Thymus (tissue), 11 donors: Measurements from ENCODE around the gene RERE. TPM values are rescaled to one million over a fixed set of nuclear protein-coding genes. Genes with fewer than 3 reads are reported as not detected.
"Not testable (repeated sequence)": the region's sequence is repeated elsewhere in the genome, so short reads cannot be mapped to it uniquely, and the experiment has no call there.

Experiments used
- DNase-seq, 9 donors: peaks; one replicate each; pipeline ENCODE4 v3.0.0-alpha.2; 2013; ENCODE audit warnings: low spot score in 9 of 9, low read depth in 6 of 9, missing footprints in 1 of 9
- H3K27ac ChIP-seq, 2 donors: one replicate each; pipeline ENCODE4 v1.5.1; 2013; ENCODE audit warnings: control low read depth in 1 of 2, low read depth in 1 of 2, low read length in 1 of 2, mild to moderate bottlenecking in 1 of 2, moderate library complexity in 1 of 2
- H3K27me3 ChIP-seq, 2 donors: one replicate each; pipeline ENCODE4 v1.5.1; 2013; ENCODE audit warnings: low read length in 1 of 2; ENCODE audit not compliant: control insufficient read depth in 2 of 2, insufficient read depth in 1 of 2
- H3K36me3 ChIP-seq, 2 donors: one replicate each; pipeline ENCODE4 v1.5.1; 2013; ENCODE audit warnings: low read length in 1 of 2, mild to moderate bottlenecking in 1 of 2, moderate library complexity in 1 of 2; ENCODE audit not compliant: control insufficient read depth in 2 of 2, insufficient read depth in 2 of 2
- H3K4me1 ChIP-seq, 2 donors: one replicate each; pipeline ENCODE4 v1.5.1; 2013; ENCODE audit warnings: low read length in 2 of 2; ENCODE audit not compliant: control insufficient read depth in 2 of 2, insufficient read depth in 2 of 2
- H3K4me3 ChIP-seq, 2 donors: one replicate each; pipeline ENCODE4 v1.5.1; 2013; ENCODE audit warnings: low read length in 2 of 2, control low read depth in 1 of 2, mild to moderate bottlenecking in 1 of 2
- H3K9me3 ChIP-seq, 2 donors: one replicate each; pipeline ENCODE4 v1.5.1; 2013; ENCODE audit warnings: low read length in 1 of 2, mild to moderate bottlenecking in 1 of 2; ENCODE audit not compliant: control insufficient read depth in 2 of 2, insufficient read depth in 1 of 2
- WGBS: extraction: QIAGEN DNeasy Blood & Tissue Kit; methylation state at CpG from one replicate; pipeline ENCODE4 v1.1.7; 2013; 5-methylcytosine and 5-hydroxymethylcytosine counted together
- polyA plus RNA-seq: library from polyadenylated mRNA; stranded (reverse); fragments of 200-250 nt; gene quantifications from one replicate; pipeline ENCODE4 v1.2.3, GENCODE V29; 2013
- total RNA-seq: library from RNA; stranded (reverse); fragments of 120-200 nt; gene quantifications from one replicate; pipeline ENCODE4 v1.2.4, GENCODE V29; 2013
- donor health status: healthy.

RERE gene
- total and polyA plus RNA-seq, 2 donors, result 22.9 to 37.7 TPM

DNA sequence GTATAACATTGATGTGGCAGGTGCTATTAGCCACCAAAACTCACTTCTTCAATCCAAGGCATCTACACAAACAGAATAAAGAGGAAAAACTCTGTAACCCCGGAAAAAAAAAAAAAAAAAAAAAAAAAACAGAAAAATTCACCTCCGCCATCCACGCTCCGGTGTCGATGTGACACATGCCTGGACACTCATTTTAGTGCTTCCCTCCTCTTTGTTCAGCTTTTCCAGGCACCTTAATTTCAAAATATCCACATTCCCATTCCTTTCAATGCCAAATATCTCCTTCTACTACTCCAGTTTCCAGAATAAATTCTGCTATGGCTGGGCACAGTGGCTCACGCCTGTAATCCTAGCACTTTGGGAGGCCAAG is 5.8 kb upstream of the RERE start:
- peaks cover 0 to 5% of the 10 kb centered on the region in 2 donors for H3K4me1 ChIP-seq
- no peaks in the 10 kb centered on the region for H3K27me3 ChIP-seq
- no peak overlapping the region for H3K27ac ChIP-seq
- no peaks in the 10 kb centered on the region for H3K36me3 ChIP-seq
- DNase-seq, result no peak
- WGBS, result 91% methylated on average over 6 of the region's 6 CpGs
- H3K9me3 ChIP-seq, result no peaks in the 10 kb centered on the region
- H3K4me3 ChIP-seq, result no peak overlapping the region

DNA sequence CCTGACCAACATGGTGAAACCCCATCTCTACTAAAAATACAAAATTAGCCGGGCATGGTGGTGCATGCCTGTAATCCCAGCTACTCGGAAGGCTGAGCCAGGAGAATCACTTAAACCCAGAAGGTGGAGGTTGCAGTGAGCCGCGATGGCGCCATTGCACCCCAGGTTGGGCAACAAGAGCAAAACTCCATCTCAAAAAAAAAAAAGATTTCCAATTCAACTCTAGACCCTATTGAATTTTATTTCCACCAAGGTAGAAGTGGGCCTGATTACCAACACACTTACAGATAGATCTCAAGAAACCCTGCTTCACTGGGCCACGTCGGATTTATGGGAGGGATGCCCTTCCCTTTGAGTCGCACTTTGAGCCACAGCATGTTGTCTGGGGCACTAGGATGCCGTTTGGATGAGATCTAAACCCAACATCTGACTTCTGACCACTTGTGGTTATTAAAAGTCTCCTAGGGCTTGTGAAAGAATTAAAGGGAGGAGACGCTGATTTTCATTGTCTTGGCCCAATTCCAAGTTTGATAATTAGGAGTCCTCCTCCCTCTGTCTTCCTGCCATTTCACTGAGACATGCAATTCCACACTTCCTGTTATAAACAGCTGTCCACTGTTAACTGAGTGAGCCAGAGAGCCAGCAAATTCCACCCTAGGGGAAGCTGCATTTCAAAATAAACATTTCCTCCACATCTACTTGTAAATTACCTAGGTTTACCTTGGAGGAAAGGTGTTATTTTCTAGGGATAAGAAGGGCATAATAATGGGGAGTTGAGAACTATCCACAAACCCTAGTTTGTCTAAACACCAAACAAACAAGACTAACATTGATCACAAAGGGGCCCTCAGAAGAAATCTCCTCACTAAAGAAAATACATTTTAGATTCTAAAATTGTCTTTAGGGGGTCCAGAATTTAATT is 5.2 kb upstream of the RERE start:
- Histone ChIP-seq H3K27me3 (no peaks in the 10 kb centered on the region), H3K4me3 (no peak overlapping the region), H3K9me3 (no peaks in the 10 kb centered on the region), H3K36me3 (no peaks in the 10 kb centered on the region), H3K4me1 (peaks cover 0 to 5% of the 10 kb centered on the region in 2 donors), H3K27ac (peak overlapping the region; percentile 61 to 70)
- 89% methylated on average over 10 of the region's 10 CpGs for WGBS
- DNase-seq, result no peak

DNA sequence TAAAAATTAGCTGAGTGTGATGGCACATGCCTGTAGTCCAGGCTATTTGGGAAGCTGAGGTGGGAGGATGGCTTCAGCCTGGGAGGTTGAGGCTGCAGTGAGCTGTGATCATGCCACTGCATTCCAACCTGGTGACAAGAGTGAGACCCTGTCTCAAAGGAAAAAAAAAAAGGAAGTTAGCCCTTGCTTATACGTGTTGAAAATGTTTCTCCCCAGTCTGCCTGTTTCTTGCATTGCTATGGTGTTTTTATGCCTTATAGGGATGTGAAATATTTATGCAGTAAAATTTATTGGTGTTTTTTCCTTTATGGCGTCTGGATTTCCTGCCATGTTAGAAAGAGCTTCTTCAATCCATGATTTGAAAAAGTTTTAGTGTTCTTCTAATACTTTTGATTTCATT is 3.6 kb upstream of the RERE start:
- Histone ChIP-seq H3K36me3 (no peaks in the 10 kb centered on the region), H3K27ac (no peak overlapping the region), H3K27me3 (no peaks in the 10 kb centered on the region), H3K4me1 (peaks cover 0 to 5% of the 10 kb centered on the region in 2 donors), H3K9me3 (no peaks in the 10 kb centered on the region), H3K4me3 (no peak overlapping the region)
- no peak for DNase-seq
- 31% methylated on average over 2 of the region's 2 CpGs for WGBS

DNA sequence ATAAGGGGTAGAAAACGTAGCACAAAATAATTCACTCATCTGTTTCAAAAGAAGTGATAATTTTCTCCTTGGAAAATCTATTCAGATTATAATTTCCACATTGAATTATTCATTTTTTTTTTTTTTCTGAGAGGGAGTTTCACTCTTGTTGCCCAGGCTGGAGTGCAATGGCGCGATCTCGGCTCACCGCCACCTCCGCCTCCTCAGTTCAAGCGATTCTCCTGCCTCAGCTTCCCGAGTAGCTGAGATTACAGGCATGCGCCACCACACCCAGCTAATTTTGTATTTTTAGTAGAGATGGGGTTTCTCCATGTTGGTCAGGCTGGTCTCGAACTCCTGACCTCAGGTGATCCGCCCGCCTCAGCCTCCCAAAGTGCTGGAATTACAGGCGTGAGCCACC is 1.3 kb upstream of the RERE start:
- H3K27ac ChIP-seq, DNase-seq, H3K4me3 ChIP-seq, H3K9me3 ChIP-seq, H3K27me3 ChIP-seq, H3K36me3 ChIP-seq: not testable (repeated sequence)
- 97% methylated on average over 12 of the region's 13 CpGs for WGBS
- peaks cover 11 to 18% of the 10 kb centered on the region in 2 donors for H3K4me1 ChIP-seq

DNA sequence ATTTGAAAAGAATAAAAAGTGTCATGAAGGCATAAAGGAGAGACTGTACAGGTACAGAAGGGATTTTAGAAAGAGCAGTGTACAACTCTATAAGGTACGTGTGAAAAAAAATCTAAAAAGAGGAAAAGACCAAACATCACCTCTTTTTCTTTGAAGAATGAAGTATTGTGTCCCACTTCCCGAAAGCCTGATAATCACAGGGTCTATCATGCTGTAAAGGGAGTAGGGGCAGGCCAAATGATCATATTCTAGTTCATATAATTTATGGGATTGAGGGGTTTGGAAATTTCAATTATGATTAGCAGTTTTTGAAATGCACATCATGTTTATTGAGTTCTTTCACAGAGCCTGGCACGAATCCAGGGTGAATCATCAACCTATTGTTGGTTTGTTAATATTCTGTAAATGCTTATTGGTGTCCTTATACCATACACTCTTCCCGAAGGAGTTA is 910 bp upstream of the RERE start:
- H3K4me3 ChIP-seq, result peak overlapping the region; percentile 61 to 90
- DNase-seq, result no peak
- WGBS, result 30% methylated on average over 4 of the region's 4 CpGs
- H3K9me3 ChIP-seq, result no peaks in the 10 kb centered on the region
- peak overlapping the region; percentile 77 to 92 for H3K27ac ChIP-seq
- H3K4me1 ChIP-seq, result peaks cover 11 to 18% of the 10 kb centered on the region in 2 donors
- H3K27me3 ChIP-seq, result no peaks in the 10 kb centered on the region
- no peaks in the 10 kb centered on the region for H3K36me3 ChIP-seq

DNA sequence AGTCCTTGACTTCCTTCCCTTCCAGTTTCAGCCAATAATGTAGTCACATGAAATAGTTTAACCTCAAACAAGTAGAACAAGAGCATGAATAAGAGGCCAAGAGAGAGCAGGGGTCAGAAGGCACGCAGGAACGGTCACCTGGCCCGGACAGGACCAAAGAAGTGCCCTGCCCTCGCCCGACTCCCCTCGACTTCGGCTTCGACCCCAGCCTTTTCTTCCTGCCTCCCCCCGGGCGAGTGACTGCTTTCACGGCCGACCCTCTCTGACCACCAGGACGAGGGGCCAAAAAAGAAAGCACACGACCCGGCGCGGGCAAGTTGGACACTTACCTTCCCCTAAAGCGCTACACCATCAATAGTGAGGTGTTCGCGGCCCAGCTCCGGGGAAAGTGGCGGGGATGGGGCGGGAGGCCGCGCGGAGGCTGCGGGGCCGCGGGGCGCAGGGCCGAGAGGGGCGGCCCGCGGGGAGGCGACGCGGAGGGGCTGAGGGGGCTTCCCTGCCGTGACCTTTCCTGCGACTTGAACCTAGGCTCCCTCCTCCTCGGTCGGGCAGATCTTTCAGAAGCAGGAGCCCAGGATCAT is 519 bp downstream of the RERE start:
- peak in 6 of 9 donors; percentile 8 to 34 (median 28) for DNase-seq
- peak overlapping the region; percentile 90 to 91 for H3K4me3 ChIP-seq
- WGBS, result 1% methylated on average over 41 of the region's 41 CpGs
- H3K9me3 ChIP-seq, result no peaks in the 10 kb centered on the region
- no peaks in the 10 kb centered on the region for H3K36me3 ChIP-seq
- H3K4me1 ChIP-seq, result peaks cover 11 to 13% of the 10 kb centered on the region in 2 donors
- peak overlapping the region; percentile 93 to 96 for H3K27ac ChIP-seq
- no peaks in the 10 kb centered on the region for H3K27me3 ChIP-seq

DNA sequence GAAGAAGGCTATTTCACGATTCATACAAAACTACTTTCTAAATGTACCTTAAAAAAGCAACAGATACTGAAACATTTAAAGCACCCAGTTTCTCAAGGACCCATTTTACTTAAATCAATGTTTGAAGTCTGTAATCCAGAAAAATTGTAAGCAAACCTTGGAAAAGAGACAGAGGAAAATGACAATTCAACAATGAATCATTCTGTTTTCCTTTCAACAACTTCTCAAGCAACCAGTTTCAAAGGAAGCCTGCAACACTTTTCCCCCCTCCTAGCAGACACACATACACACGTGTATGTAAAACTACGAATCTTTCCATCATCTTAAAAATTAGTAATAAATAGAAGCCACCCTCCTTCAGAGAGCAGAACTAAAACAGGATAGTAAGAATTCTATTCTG is 1.2 kb downstream of the RERE start:
- no peaks in the 10 kb centered on the region for H3K27me3 ChIP-seq
- peak overlapping the region; percentile 90 to 91 for H3K4me3 ChIP-seq
- peaks cover 11 to 13% of the 10 kb centered on the region in 2 donors for H3K4me1 ChIP-seq
- DNase-seq, result peak in 5 of 9 donors; percentile 10 to 51 (median 33)
- no peaks in the 10 kb centered on the region for H3K9me3 ChIP-seq
- H3K27ac ChIP-seq, result peak overlapping the region in 1 of 2 donors; percentile 93
- WGBS, result 3% methylated on average over 3 of the region's 3 CpGs
- no peaks in the 10 kb centered on the region for H3K36me3 ChIP-seq

DNA sequence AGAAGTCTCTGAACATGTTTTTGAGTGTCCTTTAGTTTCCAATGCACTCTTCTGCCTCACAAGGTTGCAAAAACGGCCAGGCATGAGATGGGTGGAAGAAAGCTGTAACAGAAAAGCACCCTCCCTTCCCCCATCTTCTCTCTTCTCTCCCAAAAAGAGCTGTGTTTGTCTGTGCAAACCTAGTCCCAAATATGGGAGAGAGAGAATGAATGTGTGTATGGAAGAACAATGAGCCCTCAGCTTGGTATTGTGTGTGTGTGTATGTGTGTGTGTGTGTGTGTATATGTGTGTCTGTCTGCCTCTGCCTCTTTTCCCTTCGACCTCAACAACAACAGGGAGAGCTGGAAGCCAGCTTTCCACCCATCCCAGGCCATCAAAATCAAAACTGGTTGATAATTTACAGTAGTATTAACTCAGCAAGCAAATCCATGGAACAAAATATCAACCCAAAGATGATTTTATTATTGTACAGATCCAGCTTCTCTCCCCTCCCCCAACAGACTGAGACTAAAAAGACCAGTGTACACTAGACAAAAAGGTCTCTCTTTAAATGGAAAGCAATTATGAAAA is 1.8 kb downstream of the RERE start:
- DNase-seq, result peak in 8 of 9 donors; percentile 27 to 64 (median 34)

DNA sequence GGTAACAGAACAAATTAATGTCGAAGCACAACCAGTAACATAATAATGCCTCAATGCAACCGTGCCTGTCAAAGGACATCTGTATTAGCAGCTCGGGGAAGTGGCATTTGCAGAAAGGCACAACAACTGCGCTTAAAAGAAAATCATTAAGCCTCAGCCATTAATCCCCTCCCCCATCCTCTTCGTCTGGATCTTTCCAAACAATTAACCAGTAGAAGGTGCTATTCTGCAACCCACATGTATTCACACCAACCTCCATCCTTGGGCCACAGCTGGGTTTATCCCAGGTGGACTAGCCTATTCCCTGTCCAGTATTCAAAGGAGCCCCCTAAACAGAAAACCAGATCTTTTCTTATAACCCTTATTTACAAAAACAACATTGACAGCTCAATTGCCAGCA is 2.6 kb downstream of the RERE start:
- H3K4me1 ChIP-seq, result peaks cover 11 to 13% of the 10 kb centered on the region in 2 donors
- H3K9me3 ChIP-seq, result no peaks in the 10 kb centered on the region
- H3K4me3 ChIP-seq, result no peak overlapping the region
- no peaks in the 10 kb centered on the region for H3K36me3 ChIP-seq
- 47% methylated on average over 5 of the region's 5 CpGs for WGBS
- H3K27me3 ChIP-seq, result no peaks in the 10 kb centered on the region
- peak in 2 of 9 donors; percentile 4 to 32 for DNase-seq
- H3K27ac ChIP-seq, result no peak overlapping the region

More for the DNA sequence above, 1.8 kb downstream of the RERE start:
- Histone ChIP-seq H3K27me3 (no peaks in the 10 kb centered on the region), H3K9me3 (no peaks in the 10 kb centered on the region), H3K27ac (peak overlapping the region in 1 of 2 donors; percentile 93), H3K4me3 (peak overlapping the region; percentile 90 to 91), H3K36me3 (no peaks in the 10 kb centered on the region), H3K4me1 (peaks cover 11 to 13% of the 10 kb centered on the region in 2 donors)
- 8% methylated on average over 2 of the region's 2 CpGs for WGBS
